COLO668 (cell line): ENCODE data around the gene DNMT3L.

ENCODE experiments used
- DNase-seq: peaks from one replicate; lab custom pipeline; 2025; ENCODE audit not compliant: unreplicated experiment; lab: John Stamatoyannopoulos, UW

DNMT3L gene

DNA sequence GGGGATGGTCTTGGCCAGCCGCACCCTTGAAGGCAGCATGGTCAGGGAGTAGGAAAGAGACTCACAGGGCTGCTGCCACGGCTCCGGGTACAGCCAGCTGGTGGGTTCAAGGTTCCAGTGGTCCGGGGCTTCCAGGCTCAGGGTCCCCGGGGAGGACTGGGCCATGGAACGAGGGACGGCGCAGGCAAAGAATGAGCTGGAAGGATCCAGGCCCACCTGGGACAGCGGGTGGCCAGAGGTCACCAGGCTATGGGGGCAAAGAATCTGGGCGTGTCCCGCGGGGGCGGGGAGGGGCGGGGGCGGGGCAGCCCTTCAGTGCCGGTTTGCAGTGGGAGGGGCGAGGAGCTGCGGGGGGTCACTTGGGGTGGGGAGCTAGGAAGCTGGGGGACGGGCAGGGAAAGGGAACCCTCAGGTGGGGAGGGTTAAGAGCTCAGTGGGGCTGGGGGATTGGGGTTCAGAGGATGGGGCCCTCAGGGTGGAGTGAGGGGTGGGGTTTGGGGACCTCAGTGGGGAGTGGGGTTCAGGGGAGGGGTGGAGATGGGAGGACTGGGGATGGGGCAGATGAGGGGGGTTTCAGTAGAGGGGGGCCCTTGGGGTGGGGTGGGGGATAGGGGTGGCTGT, at the start of gene DNMT3L:
Gene DNMT3L, minus strand, starts transcription at position 223 of the 621 bp plus-strand sequence. CDS start 638 bp downstream, outside the sequence.
- no peak for DNase-seq

- DNase-seq: no peak
These were observed 49.2 kb upstream of the DNMT3L start for GRCh38 chr21:44310628-44311507.

- DNase-seq: no peak
These were observed 45.4 kb upstream of the DNMT3L start for GRCh38 chr21:44306936-44307704.

- DNase-seq: no peak
These were observed 44.0 kb upstream of the DNMT3L start for GRCh38 chr21:44305691-44306090.

DNA sequence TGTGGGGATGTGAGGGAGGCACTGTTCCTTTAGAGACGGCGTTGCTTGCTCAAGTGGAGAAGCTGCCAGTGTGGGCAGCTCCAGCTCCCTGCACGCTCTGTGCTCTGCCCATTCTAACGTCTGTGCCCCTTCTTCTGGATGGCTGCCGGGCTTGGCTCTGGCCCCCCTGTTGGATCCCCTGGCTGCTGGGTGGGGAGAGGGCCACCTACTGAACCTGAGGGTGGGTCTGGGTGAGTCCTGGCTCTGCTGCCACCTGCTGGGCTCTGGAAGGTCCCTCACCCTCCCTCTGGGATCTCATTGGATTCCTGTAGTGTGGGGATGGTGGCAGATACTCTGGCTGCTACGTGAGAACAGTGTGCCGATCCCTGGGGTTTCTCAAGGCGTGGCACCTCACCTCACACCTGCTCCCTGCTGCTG, 43.2 kb upstream of the DNMT3L start:
- DNase-seq: peak; percentile 67

- no peak for DNase-seq
These were observed 42.4 kb upstream of the DNMT3L start for GRCh38 chr21:44304011-44304616.

DNA sequence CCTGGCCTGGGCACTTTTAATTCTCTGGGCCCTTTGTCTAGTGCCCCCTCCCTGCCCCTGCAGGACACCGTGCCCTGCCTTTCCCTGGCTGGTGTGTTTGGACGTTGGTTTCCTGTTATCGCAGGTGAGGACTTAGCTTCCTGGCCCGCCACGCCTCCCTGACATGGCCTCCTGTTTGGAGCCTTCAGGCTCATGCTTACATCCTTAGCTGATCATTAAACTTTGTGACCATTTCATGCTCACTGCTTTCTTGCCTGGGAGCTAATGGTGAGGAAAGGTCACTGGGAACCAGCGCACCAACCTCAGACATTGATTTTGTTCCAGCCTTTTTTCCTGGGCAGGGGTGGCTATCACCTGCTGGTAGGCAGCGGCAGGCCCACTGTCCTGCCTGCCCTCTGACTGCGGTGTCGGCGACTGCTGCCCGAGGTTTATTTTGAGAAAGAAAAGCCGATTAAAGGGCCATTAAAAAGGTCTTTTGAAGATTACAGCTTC, 41.8 kb upstream of the DNMT3L start:
- peak; percentile 48 for DNase-seq

GRCh38 chr21:44302573-44303401, 41.1 kb upstream of the DNMT3L start:
- DNase-seq: peak; percentile 36

DNA sequence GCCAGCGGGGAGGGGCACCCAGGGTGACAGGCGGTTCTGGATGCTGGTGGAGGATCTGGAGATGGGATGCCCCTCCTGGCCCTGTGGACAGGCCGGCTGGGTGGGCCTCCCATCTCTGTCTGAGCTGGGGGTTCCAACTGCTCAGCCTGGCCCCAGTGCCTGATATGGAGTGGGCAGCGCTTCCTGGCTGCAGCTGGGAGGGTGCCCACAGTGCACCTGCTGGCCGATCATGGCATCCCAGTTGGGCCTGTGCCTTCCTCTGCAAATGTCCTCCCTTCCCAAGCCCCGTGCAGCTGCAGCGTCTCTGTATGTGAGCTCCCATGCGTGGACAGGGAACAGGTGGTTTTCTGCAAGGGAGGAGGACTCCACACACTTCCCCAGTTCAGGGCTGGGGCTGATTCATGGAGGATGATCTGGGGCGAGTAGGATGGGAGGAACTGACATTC, 40.3 kb upstream of the DNMT3L start:
- DNase-seq: peak; percentile 85

DNA sequence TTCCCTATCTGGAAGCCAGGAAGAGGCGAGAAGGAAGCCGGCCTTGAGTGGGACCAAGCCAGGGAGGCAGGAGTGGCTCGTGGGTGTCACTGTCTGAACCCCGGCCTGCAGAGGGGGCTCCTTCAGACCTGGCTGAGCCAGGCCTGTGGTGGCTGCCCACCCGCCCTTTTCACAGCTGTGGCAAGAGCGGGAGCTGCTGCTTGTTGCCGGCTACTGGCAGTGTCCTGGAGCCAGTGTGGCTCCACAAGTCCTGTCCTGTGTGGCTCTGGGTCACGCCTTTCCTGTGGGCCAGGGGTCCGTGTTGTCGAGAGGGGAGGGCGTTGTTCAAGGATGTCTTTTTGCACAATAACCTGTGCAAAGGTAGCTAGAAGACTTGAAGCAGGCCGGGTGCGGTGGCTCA, 39.4 kb upstream of the DNMT3L start:
- DNase-seq: no peak

- peak; percentile 85 for DNase-seq
These were observed 38.7 kb upstream of the DNMT3L start for GRCh38 chr21:44300262-44300959.

- peak; percentile 83 for DNase-seq
These were observed 38.0 kb upstream of the DNMT3L start, which contains the start of gene PFKL for GRCh38 chr21:44299458-44300261. PFKL (plus strand) TSS chr21:44300053; CDS start chr21:44300106, 53 bp downstream.

- no peak for DNase-seq
These were observed 37.4 kb upstream of the DNMT3L start for GRCh38 chr21:44299085-44299457.

GRCh38 chr21:44298301-44298700, 36.6 kb upstream of the DNMT3L start:
- DNase-seq: no peak

DNA sequence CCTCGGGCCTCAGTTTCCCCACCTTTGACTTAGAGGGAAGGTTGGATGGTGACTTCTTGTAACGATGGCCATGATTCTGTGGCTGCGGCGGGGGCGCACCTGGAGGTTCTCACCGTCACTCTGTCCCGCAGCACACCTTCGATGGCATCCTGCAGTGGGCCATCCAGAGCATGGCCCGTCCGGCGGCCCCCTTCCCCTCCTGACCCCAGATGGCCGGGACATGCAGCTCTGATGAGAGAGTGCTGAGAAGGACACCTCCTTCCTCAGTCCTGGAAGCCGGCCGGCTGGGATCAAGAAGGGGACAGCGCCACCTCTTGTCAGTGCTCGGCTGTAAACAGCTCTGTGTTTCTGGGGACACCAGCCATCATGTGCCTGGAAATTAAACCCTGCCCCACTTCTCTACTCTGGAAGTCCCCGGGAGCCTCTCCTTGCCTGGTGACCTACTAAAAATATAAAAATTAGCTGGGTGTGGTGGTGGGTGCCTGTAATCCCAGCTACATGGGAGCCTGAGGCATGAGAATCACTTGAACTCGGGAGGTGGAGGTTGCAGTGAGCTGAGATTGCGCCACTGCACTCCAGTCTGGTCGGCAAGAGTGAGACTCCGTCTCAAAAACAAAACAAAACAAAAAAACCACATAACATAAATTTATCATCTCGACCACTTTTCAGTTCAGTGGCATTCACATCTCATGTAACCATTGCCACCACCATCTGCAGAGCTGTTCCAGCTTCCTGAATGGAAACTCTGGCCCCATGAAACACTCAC, 36.0 kb upstream of the DNMT3L start:
- DNase-seq: peak; percentile 89

- no peak for DNase-seq
These were observed 35.2 kb upstream of the DNMT3L start for GRCh38 chr21:44296916-44297315.

DNA sequence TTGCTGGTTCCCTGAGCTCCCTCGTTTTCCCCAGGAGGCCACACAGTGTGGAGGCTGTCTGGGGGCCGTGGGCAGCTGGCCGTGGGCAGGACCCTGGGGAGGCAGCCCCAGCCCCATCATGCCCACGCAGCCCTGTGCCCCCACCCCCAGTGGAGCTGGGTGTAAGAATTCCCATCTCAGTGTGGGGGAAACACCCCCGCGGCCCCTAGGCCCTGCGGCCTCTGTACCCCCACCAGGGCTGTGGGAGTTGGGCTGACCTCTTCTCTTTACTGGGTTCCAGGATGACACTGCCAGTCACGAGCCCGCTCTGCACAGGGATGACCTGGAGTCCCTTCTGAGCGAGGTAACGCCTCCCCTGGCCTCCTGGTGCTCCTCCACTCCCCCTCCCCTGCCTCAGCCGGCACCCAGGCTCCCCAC, 34.4 kb upstream of the DNMT3L start:
- no peak for DNase-seq

GRCh38 chr21:44295646-44296045, 33.9 kb upstream of the DNMT3L start:
- no peak for DNase-seq
